Ovary (tissue), 9 donors: Measurements from ENCODE around the gene TLX3. TPM values are rescaled to one million over a fixed set of nuclear protein-coding genes. Genes with fewer than 3 reads are reported as not detected.
"Not testable (repeated sequence)": the region's sequence is repeated elsewhere in the genome, so short reads cannot be mapped to it uniquely, and the experiment has no call there.

Experiments
- DNase-seq, 5 donors: peaks; one replicate each; pipeline ENCODE4 v3.0.0-alpha.2; 2019 to 2020
- H3K27ac ChIP-seq, 2 donors: fragments of 200-600 bp; one replicate each; pipeline versions ENCODE4 v1.5.1 to v1.8.0; 2019 to 2022
- H3K27me3 ChIP-seq: fragments of 200-600 bp; one replicate; pipeline ENCODE4 v1.8.0; 2022
- H3K36me3 ChIP-seq: fragments of 200-600 bp; sonication (generic); one replicate; pipeline ENCODE4 v1.5.1; 2019
- H3K4me1 ChIP-seq: one replicate; pipeline ENCODE4 v1.8.1; 2013; ENCODE audit warnings: mild to moderate bottlenecking, moderate library complexity; ENCODE audit not compliant: insufficient read depth
- H3K4me3 ChIP-seq: fragments of 200-600 bp; sonication (generic); one replicate; pipeline ENCODE4 v1.5.1; 2017
- H3K9me3 ChIP-seq, 2 donors: fragments of 200-600 bp in 1 of 2; sonication (generic) in 1 of 2; one replicate each; pipeline versions ENCODE4 v1.5.1 to v1.8.1; 2013 to 2019; ENCODE audit warnings: mild to moderate bottlenecking in 1 of 2, moderate library complexity in 1 of 2
- CTCF ChIP-seq, 3 donors: fragments of 450-650 bp in 2 of 3; fragments of 200-600 bp in 1 of 3; IDR thresholded peaks; one replicate each; pipeline versions ENCODE4 v1.5.1 to v1.8.0; 2016 to 2022; ENCODE audit warnings: antibody characterized with exemption in 3 of 3, mild to moderate bottlenecking in 1 of 3
- EP300 ChIP-seq: sonication (generic); formaldehyde crosslinking; IDR thresholded peaks from one replicate; pipeline ENCODE4 v1.6.1; 2017; ENCODE audit warnings: antibody characterized with exemption
- POLR2A ChIP-seq: fragments of 450-650 bp; IDR thresholded peaks from one replicate; pipeline ENCODE4 v1.6.1; 2017; ENCODE audit warnings: antibody characterized with exemption, mild to moderate bottlenecking, moderate library complexity
- WGBS, 3 donors: extraction: QIAGEN DNeasy Blood & Tissue Kit in 1 of 3; methylation state at CpG; one replicate each; pipeline versions ENCODE4 v1.1.5 to v1.1.7; 2013 to 2017; 5-methylcytosine and 5-hydroxymethylcytosine counted together
- intact Hi-C, 4 donors: fragments of 100-400 bp; cut with DNase I; formaldehyde crosslinking; loops; one replicate each; pipeline versions ENCODE4 v1.11.0 to v1.15.1; 2022 to 2023
- polyA plus RNA-seq, 2 donors: library from polyadenylated mRNA; stranded (reverse); fragments of 200-250 nt in 1 of 2; fragments of 350-450 nt in 1 of 2; fragmentation: Illumina TruSeq in 1 of 2; extraction: RNeasy Lipid Tissue Mini Kit (QIAGEN cat#74804) in 1 of 2; gene quantifications; one replicate each; pipeline ENCODE4 v1.2.3, GENCODE V29; 2013 to 2014
- total RNA-seq, 7 donors: library from RNA; depleted of rRNA in 2 of 7; stranded (reverse); fragments of >200 nt in 2 of 7; fragmentation: NEBNext Ultra II Directional in 3 of 7; extraction: Animal tissue kit (Norgen Biotek cat#: 25700) in 3 of 7; gene quantifications; one replicate each; pipeline versions ENCODE4 v1.1.0 to v1.2.4, GENCODE V29; 2016 to 2023
- donor health status: DM: no; HTN: no; CAD: no; lungs with moderate emphysema.
- donor health status: DM: no; HTN: no; CAD: no.
- donor health status: Bipolar disorder and iron deficiency.
- donor health status: DM: yes; HTN: yes; CAD: no.
- donor health status: DM: no; HTN: no; CAD: no.
- donor health status: DM: yes; HTN: yes; CAD: no.

TLX3 gene
- total and polyA plus RNA-seq, 9 donors, result 0.05 TPM; not detected in 8

GRCh38 chr5:171344936-171345608 lies 36.0 kb downstream of the TLX3 start:
- DNase-seq, result no peak
- no peaks in the 10 kb centered on the region for H3K36me3 ChIP-seq
- no peak overlapping the region for H3K4me3 ChIP-seq
- intact Hi-C loops, result no loop called here
- TF ChIP-seq POLR2A (no peak), EP300 (no peak), CTCF (IDR thresholded peaks at IDR 0.05) (no peak)
- H3K4me1 ChIP-seq, result no peaks in the 10 kb centered on the region
- WGBS, 3 donors, result 91 to 92% (median 91%) methylated on average over 19 of the region's 19 CpGs
- no peak overlapping the region for H3K27ac ChIP-seq
- no peaks in the 10 kb centered on the region for H3K27me3 ChIP-seq
- no peaks in the 10 kb centered on the region for H3K9me3 ChIP-seq

GRCh38 chr5:171351536-171352073 lies 42.6 kb downstream of the TLX3 start:
- no peaks in the 10 kb centered on the region for H3K4me1 ChIP-seq
- no peak for DNase-seq
- TF ChIP-seq CTCF (IDR thresholded peaks at IDR 0.05) (no peak), POLR2A (no peak), EP300 (no peak)
- 70 to 80% (median 77%) methylated on average over 7 of the region's 7 CpGs for WGBS, 3 donors
- no peaks in the 10 kb centered on the region for H3K27me3 ChIP-seq
- H3K36me3 ChIP-seq, result no peaks in the 10 kb centered on the region
- no peak overlapping the region for H3K27ac ChIP-seq
- intact Hi-C loops, result no loop called here
- H3K4me3 ChIP-seq, result no peak overlapping the region
- H3K9me3 ChIP-seq, result no peaks in the 10 kb centered on the region

- no peak for TF ChIP-seq POLR2A
- TF ChIP-seq EP300, result no peak
- no peak for TF ChIP-seq CTCF (IDR thresholded peaks at IDR 0.05)
- 90 to 96% (median 90%) methylated on average over 5 of the region's 5 CpGs for WGBS, 3 donors
- H3K36me3 ChIP-seq, result no peaks in the 10 kb centered on the region
- no peak for DNase-seq
- no peaks in the 10 kb centered on the region for H3K4me1 ChIP-seq
- no peak overlapping the region for H3K27ac ChIP-seq
- H3K4me3 ChIP-seq, result no peak overlapping the region
- intact Hi-C loops, result no loop called here
- H3K9me3 ChIP-seq, result no peaks in the 10 kb centered on the region
- H3K27me3 ChIP-seq, result no peaks in the 10 kb centered on the region
Observed at GRCh38 chr5:171355302-171355724, 46.3 kb downstream of the TLX3 start.

- intact Hi-C loops, result no loop called here
- TF ChIP-seq CTCF (IDR thresholded peaks at IDR 0.05) (no peak), POLR2A (no peak), EP300 (no peak)
- DNase-seq, result no peak
- H3K27me3 ChIP-seq, result no peaks in the 10 kb centered on the region
- no peaks in the 10 kb centered on the region for H3K36me3 ChIP-seq
- no peak overlapping the region for H3K4me3 ChIP-seq
- no peaks in the 10 kb centered on the region for H3K9me3 ChIP-seq
- H3K4me1 ChIP-seq, result no peaks in the 10 kb centered on the region
- no peak overlapping the region for H3K27ac ChIP-seq
- WGBS, 3 donors, result 71 to 83% (median 82%) methylated on average over 2 of the region's 2 CpGs
Observed at GRCh38 chr5:171357843-171358242, 48.8 kb downstream of the TLX3 start.

GRCh38 chr5:171361151-171361550 lies 52.1 kb downstream of the TLX3 start:
- H3K27me3 ChIP-seq, H3K4me3 ChIP-seq, H3K4me1 ChIP-seq, H3K27ac ChIP-seq, intact Hi-C loops, H3K9me3 ChIP-seq, H3K36me3 ChIP-seq, DNase-seq: not testable (repeated sequence)
- WGBS, 3 donors, result 43 to 70% (median 50%) methylated on average over 7 of the region's 7 CpGs
